Stimulated activated CD8-positive, alpha-beta memory T cell treated with anti-CD3 and anti-CD28 coated beads, Interleukin-7, amount 100 ng/mL, for 4 hours (primary cell): ENCODE measurements around the gene TSPAN15.

ENCODE experiments used
- DNase-seq, 2 donors: peaks; one replicate each; pipeline ENCODE4 v3.0.0-alpha.2; 2020; ENCODE audit warnings: low read depth in 2 of 2

Gene TSPAN15

DNA sequence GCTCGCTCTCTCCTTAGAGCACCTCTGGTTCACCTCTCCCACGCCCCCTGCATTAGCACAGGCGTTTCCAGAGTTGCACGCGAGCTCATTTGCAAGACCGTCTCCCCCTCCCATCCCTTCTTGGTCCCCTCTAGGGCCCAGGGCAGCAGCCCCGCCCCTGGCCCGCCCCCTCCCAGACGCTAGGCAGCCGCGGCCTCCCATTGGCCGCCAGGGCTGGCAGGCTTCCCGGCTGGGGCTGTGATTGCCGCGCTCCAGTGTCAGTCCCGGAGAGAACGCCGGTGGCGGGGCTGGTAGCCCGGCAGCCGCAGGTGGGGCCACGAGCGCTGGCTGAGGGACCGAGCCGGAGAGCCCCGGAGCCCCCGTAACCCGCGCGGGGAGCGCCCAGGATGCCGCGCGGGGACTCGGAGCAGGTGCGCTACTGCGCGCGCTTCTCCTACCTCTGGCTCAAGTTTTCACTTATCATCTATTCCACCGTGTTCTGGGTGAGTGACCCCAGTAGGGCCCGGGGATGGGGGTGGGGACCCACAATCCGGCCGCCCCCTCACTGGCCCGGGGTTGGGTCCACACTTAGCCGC lies at the start of gene TSPAN15:
TSS of gene TSPAN15 (plus strand) at position 257 of the 575 bp plus-strand sequence. CDS start at position 387, 130 bp downstream.
- peak; percentile 44 to 72 for DNase-seq

DNA sequence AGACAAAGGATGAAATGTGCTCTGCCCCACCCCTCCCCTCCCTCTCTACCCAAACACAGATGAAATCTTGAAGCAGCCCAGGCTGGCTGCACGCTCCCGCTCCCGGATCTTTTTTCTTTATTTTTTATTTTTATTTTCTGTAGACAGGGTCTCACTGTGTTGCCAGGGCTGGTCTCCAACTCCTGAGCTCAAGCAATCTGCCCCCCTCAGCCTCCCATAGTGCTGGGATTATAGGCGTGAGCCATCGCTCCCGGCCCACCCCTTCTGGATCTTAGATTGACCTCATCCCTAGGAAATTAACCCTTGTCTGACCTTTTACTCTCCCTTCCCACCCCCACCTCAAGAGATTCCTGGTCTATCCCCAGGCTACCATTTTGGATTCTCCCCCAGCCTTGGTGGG lies 48.9 kb upstream of the TSPAN15 start:
- no peak for DNase-seq

DNA sequence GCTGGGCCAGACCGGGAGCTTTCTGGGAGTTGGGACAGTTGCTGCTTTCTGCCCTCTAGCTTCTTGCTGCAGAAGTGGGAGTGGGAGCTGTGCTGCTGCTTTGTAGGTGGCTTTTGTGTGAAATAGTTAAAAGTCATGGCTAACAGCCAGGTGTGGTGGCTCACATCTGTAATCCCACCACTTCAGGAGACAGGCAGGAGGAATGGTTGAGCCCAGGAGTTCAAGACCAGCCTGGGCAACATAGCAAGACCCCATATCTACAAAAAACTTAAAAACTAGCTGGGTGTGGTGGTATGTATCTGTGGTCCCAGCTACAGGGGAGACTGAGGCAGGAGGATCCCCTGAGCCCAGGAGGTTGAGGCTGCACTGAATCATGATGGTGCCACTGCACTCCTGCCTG lies 48.2 kb upstream of the TSPAN15 start:
- DNase-seq, result no peak

DNA sequence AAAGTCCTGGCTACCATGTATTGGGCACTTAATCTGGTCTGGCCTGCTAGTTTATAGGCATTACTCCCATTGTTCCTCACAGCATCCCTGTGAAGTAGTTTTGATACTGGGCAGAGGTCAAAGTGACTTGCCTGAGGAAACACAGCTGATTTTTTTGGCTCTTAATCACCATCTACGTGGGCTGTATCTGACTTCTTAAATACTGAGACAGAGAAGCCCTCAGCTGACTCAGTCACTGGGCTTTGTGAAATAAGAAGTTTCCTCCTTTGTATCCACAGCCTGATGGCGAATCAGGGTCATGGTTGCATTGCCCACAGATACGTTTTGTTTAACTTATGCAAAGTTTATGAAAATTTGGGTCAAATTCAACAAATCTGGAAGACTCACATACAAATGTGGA lies 47.7 kb upstream of the TSPAN15 start:
- no peak for DNase-seq

DNA sequence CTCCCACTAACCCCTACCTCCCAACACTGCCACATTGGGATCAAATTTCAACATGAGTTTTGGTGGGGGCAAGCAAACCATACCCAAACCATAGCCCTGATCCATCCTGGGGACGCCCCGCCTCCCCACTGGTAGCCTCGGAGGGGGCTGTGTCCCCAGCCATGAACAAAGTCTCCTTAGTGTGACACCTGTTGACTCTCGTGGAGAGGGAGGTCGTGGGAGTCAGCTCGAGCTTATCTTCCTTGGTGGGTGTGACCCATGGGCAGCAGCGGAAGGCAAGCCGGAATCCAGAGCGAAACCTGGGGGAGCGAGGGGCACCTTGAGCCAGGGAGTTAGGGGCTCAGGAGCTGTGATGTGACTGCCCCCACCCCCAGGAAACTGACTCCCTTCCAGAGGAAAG lies 46.5 kb upstream of the TSPAN15 start:
- DNase-seq, result no peak

DNA sequence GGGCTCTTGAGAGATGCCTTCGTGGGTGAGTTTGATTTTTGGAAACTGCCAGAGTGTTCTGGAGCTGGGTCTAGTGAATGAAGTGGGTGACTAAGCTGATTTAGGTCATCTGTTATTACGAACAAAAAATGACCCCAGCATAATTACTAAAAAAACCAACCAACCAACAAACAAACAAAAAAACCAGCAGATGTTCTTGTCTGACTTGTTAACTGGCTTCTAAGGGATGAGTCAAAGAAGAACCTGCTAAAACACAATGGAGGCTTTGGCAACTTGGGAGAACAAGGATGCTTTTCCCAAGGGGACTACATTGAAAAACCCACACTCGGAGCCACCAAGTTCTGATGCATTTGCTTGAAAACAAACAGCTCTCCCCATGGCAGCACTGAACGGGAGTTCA lies 46.0 kb upstream of the TSPAN15 start:
- no peak for DNase-seq

DNA sequence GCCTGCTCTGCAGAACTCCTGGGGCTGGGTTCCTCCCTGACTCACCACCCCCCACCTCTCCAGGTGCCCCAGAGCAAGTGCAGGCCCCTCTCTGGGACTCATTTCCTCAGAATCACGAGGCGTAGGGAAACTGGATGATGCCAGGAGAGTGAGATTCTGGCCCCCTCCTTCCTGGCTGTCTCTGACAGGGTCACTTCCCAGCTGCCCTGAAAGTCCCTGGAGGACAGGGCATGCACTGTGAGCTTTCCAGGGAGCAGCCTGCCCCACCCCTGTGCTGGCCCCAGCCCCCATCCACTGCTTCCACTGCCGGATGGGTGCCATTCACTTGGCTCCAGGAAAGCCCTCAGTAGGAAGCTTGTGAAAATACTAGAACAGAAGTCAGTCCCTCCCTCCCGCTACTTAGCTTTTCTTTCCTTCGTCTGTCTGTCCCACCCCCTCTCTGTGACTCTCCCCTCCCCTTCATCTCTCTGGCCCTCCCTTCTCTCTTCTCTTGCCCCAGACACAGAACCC lies 44.9 kb upstream of the TSPAN15 start:
- DNase-seq, result no peak

DNA sequence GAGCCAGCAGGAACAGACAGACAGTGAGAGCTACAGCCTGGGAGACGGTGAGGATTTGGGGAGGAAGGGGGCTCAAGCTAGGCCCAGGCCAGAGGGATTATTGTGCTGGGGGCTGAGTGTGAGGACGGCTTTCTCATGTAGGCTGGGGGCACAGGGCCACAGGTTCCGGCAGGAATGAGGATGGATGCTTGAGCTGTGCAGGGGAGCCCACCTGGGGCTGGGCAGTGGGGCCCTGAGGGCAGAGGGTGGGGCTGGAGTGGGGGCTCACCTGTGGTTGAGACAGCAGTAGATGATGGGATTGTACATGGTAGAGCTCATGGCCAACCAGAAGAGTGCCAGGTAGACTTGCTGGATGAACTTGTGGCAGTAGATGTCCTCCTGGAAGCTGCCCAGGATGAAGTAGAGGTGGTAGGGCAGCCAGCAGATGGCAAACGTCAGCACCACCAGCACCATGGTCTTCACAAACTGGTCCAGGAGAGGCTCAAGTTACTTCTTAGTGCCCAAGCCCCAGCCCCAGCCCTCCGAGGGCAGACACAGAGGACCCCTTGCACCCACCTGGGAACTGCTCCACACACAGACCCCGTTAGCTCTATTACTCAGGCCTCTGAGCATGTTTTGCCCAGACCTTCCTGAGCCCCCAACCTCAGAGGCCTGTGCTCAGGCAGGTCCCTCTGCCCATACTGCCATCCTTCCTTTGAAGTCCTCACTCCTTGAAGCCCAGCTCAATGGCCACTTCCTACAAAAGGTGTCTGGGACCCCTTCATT lies 44.3 kb upstream of the TSPAN15 start:
- no peak for DNase-seq

DNA sequence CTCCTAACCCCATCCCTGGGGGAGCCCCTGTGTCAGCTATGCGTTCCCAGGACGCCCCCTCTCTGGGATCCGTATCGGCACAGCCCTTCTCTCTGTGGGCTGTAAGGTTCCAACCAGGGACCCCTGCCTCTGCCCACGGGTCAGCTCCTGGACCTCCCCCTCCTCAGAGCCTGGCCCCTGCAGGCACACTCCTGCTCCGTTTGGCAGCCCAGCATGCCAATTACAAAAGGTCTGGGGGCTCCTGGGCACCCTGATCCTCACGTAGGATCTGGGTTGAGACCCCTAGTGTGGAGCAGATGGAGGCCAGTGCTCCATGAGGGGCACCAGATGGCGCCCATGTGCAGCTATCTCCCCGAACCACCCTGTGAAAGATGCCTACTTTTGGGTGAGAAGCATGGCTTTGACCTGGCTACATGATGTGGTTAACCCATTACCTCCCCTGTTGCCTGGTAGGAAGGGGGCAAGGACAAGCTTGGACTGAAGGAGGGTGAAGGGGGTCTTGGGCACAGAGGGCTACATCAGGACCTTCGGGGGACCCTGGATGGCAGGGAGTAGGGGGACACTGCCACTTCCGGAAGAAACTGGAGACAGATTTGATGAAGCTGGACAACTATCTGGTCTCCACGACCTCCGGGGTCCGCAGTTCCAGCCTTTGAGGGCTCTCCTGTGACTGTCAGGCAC lies 43.5 kb upstream of the TSPAN15 start:
- no peak for DNase-seq

DNA sequence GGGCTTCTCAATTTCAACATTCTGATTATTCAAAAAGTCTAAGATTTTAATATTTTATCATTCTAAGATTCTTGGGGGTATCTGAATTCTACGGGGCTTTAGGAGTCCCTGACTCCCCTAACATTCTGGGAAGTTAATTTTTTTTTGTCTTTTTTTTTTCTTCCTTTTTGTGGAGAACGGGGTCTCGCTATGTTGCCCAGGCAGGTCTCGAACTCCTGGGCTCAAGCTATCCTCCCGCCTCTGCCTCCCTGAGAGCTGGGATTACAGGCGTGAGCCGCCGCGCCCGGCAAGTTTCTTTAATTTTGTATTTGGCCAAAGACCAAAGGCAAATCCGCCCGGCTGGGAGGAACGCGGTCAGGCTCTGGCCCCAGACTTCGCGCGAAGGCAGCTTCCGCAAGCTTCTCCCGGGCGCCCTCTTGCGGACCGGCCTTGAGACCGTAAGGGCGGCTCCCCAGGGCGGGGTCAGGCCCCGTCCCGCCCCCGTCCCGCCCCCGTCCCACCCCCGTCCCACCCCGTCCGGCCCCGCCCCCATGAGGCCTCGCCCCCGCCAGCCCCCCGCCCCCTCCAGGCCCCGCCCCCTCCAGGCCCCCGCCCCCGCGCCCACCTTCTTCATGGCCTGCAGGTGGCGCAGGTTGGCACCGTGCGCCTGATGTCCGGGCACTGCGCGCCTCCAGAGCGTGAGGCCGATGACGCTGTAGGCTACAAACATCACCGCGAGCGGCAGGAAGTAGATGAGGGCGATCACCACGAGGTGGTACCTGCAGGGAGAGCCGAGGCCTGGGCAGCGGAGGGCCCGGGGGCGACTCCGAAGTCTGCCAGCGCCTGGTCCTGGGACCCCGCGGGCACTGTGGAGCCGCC lies 42.7 kb upstream of the TSPAN15 start:
- peak; percentile 81 to 85 for DNase-seq

DNA sequence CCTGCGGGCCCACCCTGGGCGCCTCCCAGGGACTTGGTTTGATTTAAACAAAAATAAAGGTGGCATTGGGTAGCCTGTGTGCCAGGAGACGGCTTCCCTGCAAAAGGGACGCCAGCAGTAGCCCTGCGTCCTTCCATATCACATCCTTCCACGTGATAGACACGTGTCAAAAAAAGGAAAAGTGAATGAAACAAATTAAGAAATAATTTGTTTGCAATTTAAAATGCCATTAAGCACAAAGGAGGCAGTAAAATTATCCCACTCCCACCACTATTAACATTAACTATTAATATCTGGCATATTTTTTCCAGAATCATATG lies 42.1 kb upstream of the TSPAN15 start:
- DNase-seq, result no peak

DNA sequence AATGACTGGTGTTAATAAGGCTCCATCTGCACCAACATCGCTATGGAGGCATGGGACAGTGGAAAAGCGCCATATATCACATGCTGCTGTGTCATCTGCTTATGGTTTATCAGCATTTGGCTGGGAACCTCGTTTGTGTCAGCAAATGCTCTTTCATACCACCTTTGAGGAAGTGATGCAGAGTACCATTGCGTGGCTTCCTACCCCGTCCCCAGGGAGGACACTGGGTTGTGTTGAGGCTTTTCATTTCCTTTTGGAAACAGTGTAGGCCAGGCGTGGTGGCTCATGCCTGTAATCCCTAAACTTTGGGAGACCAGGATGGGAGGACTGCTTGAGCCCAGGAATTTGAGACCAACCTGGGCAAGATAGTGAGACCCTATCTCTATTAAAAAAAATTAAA lies 41.3 kb upstream of the TSPAN15 start:
- no peak for DNase-seq

DNA sequence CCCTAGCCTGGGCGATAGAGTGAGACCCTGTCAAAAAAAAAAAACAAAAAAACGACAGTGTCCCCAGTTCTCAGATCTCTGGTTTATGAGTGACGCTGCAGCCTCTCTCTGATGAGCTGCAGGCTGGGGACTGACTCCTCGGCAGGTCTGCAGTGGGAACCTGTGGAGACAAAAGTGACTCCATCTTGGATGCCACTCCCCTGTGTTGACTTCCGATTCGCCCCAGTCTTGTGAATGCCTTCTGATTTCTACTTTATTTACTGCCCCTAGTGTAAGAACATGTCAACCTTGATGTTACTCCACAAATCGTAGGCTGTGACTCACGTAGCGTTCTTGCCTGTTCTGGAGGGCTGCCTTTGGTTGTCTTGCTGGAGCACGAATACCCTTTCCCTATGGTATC lies 40.8 kb upstream of the TSPAN15 start:
- DNase-seq, result no peak

DNA sequence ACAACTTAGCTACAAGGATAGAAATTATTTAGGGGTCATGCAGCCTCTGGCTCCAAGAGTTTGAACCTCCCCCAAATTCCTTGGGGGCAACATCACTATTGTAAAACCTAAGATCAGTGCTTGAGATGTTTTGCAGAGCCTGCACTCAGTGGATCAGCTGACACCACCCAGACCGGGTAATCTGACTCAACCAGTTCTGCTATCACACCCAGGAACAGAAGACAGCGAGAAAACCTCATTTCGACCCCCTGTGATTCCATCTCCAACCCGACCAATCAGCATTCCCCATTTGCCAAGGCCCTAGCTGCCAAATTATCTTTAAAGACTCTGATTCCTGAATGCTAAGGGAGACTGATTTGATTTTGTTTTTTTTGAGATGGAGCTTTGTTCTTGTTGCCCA lies 39.8 kb upstream of the TSPAN15 start:
- DNase-seq, result no peak

DNA sequence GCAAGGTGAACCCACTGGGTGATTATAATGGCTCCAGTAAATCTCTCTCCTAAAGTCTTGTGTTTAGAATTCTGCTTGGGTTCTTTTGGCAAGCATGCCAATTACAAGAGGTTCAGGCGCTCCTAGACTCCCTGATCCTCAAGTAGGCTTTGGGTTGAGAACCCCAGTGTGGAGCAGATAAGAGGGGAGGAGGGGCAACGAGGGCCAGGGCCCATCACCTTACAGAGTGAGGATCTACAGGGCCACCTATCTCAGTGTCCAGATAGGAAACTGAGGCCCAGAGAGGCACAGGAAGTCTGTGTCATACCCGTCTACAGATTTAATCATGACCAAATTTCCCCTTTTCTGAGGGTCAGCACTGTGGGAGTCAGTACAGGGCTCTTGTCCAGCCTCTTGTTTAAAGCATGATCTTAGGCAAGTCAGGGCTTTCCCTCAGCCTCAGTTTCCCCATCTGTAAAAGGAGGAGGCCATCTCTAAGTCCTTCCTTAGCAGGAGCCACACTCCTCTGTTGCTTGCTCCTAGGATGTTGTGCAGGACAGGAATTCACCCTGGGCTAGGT lies 39.0 kb upstream of the TSPAN15 start:
- DNase-seq, result no peak

DNA sequence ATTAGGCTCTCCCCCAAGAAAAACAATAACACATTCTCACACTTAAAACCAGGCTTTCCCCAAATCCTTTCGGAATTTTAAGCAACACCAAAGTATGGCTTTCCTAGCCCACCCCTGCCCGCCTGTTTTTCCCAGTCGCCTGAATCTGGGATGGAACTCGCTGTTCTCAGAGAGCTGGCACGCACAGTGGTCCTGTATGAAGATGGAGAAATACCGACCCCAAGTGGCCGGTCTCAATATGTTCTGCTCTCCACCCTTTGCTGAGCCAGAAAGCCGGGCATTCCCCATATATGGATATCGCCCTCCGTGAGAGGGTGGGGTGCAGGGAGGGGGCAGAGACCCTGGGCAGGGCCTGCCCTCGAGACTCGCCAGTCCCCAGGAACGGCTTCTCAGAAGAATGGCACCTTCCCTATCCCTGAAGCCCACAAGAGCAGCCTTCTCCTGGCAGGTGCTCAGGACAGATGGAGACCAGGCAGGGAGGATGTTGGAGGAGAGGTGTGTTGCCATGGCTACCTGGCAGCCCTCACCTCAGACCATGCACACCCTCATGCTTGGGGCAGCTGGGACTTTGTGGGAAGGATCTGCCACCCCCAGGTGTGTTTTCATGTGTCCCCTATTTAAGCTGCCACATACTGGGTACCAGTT lies 37.9 kb upstream of the TSPAN15 start:
- DNase-seq, result peak in 1 of 2 donors; percentile 12

DNA sequence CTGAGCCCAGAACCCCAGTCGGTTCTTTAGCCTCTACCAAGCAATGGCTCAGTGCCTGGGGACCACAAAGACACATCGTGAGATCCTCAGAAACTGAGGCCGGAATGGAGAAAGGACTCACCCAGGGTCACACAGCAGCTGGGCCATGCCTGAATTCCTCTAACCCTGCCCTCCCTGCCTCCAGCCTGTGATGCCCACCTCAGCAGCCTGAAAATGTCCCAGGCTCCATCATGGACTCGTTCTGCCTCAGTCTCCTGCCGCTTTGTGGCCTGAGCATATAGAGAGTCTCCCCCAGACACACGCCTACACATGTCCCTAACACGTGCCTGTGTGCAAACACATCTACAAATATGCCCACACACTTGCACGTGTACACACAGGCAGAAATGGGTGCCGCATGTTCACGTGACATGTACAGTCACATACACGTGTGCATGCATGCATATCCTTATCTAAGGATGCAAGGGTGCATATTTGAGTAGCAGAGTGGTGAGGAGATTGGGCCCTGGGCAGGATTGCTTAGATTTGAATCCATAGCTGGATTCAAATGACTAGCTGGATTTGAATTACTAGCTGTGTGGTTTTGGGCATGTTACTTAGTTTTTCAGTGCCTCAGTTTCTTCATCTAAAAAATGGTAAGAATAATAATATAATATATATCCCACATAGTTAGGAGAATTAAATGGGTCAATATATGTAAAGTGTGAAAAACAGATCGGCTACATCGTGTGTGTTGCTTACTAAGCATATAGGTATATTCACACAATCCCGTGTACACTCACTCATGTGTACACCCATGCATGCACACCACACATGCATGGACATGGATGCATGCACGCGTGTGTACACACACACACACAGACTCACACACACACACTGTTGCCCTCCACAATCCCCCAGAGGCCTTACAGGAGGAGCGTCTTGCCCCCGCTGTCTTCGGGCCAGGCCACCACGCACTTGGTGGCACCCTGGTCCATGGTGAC lies 36.9 kb upstream of the TSPAN15 start:
- DNase-seq, result no peak

DNA sequence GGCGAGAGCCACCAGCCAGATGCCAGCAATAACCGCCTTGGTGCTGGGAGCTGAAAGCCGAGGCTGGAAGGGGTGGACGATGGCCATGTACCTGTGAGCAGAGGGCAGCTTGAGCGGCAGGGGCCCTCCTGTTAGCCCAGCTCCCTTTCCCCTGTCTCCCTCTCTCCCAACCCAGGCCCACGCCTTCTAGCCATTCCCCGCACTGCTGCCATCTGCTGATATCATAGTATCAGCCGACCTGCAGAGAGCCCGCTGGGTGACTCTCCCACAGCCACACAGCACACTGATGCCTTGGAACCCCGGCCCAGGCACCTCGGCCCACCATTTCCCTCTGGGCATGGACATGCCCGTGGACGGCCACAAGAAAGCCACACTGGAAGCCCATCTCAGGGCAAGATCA lies 36.2 kb upstream of the TSPAN15 start:
- DNase-seq, result no peak

DNA sequence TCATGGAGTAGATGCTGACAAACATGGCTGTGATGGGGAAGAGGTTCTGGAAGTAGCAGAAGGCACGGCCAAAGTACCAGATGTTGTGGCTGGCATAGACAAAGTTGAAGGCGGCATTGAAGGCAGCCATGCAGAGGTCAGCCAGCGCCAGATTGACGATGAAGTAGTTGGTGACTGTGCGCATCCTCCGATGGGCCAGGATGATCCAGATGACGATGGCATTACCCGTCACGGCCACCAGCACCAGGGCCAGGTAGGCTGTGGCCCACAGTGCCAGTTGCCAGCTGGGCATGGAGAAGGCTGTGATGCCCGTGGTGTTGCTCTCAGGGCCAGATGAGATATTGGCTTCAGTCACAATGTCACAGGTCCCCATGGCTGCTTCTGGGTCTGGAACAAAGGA lies 35.3 kb upstream of the TSPAN15 start:
- DNase-seq, result no peak

DNA sequence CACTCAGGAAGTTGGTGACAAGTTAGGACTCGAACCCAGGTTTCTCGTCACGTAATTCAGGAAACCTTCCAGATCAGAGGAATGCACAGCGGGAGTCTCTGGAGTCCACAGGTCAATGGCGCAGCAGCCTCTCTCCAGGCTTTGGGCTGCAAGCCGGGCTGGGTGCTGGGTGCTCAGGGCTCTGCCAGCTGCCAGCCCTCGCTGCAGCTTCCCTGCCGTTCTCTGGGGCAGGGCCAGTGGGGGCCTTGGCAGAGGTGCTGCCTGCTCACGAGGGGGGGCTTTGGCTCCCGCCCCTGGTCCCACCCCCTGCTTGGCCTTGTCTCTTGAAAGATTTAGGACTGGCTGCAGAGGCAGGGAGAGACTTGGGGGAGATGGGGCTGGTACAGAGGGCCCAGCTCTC lies 34.6 kb upstream of the TSPAN15 start, which contains the start of gene TACR2:
TSS of gene TACR2 (minus strand) at position 224 of the 400 bp plus-strand sequence. CDS start 595 bp downstream, outside the sequence.
- no peak for DNase-seq
